NCI-H1436 treated with DMSO at 0.1 percent for 48 hours (cell line): ENCODE data around the gene THAP9.
"Not testable (repeated sequence)": the region's sequence is repeated elsewhere in the genome, so short reads cannot be mapped to it uniquely, and the experiment has no call there.

Source experiments
- DNase-seq: peaks from one replicate; lab custom pipeline; 2025; lab: John Stamatoyannopoulos, UW

Gene THAP9

DNA sequence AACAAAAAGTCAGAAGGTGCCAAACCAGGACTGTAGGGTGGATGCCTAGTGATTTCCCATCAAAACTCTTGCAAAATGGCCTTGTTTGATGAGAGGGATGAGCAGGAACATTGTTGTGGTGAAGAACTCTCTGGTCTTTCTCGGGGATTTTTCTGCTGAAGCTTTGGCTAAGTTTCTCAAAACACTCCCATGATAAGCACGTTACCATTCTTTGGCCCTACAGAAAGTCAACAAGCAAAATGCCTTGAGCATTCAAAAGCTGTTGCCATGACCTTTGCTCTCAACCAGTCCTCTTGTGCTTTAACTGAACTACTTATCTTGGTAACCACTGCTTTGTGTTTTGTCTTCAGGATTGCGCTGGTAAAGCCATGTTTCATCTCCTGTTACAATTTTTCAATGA is 6.6 kb upstream of the THAP9 start:
- no peak for DNase-seq

GRCh38 chr4:82896755-82897154 is 3.8 kb upstream of the THAP9 start:
- no peak for DNase-seq

- DNase-seq: no peak
These were observed 2.0 kb upstream of the THAP9 start for GRCh38 chr4:82898322-82899243.

- no peak for DNase-seq
These were observed 1.0 kb upstream of the THAP9 start for GRCh38 chr4:82899374-82900065.

DNA sequence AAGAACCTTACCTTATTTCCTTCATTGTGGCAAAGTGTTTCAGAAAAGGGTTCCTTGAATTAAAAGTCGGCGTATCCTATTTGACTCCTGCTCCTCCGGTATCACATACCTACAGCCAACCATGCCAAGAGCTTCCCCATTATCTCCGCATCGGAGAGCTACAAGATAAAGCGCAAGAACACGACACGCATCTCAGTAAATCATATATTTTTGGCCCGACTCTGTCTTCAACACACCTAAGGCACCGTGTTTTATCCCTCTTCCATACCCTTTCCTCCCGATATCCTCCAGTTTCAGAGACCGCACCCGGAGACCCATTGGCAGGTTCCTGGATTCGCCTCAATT is 497 bp upstream of the THAP9 start:
- no peak for DNase-seq

- DNase-seq: no peak
These were observed 716 bp downstream of the THAP9 start for GRCh38 chr4:82901183-82901718.

DNA sequence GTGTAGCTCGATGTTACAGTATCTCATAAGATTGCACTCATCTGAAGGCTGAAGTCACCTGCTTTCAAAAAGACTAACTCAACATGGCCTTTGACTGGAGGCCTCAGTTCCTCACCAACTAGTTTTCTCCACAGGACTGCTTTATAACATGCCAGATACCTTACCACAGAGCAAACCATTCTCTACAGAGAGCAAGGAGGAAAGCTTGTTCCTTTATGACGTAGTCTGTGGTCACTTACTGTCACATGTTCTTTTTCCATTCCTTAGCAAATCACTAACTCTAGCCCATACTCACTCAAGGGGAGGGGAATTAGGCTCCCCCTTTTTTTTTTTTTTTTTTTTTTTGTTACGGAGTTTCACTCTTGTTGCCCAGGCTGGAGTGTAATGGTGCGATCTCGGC is 3.2 kb downstream of the THAP9 start:
- no peak for DNase-seq

- DNase-seq: no peak
These were observed 4.7 kb downstream of the THAP9 start for GRCh38 chr4:82905205-82905604.

DNA sequence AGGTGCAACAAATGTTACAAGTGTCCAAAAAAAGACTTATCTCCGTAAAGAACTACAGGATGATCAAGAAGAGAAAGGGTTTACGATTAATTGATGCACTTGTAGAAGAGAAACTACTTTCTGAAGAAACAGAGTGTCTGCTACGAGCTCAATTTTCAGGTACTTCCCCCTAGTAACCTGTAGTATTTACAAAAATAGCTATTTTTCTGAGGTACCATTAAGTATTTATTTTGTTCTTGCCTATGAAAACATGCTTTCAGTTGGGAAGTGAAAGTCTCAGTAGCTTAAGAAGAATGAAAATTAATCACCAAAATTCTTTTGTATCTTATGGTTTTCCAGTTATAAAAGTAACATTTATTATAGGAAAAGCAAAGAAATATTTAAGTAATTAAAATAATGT is 5.9 kb downstream of the THAP9 start:
- DNase-seq: no peak

DNA sequence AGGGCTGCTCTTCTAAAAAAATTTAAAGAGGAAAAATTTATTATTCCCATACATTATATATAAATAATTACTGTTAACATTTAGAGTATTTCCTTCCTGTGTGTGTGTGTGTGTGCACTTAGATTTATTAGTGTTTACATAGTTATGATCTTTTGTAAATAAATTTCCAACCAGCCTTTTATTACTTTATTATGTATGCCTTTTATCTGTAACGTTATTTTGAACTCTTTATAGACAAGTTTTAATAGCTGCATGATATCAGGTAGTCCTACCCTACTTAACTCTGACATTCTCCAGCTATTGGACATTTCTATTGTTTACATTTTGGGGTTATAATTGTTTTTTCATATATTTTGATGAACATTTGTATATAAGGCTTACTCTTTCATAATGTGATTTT is 8.8 kb downstream of the THAP9 start:
- DNase-seq: no peak

GRCh38 chr4:82913305-82913704 is 12.8 kb downstream of the THAP9 start:
- no peak for DNase-seq

GRCh38 chr4:82913968-82914367 is 13.4 kb downstream of the THAP9 start:
- not testable (repeated sequence) for DNase-seq

GRCh38 chr4:82918091-82918490 is 17.6 kb downstream of the THAP9 start:
- no peak for DNase-seq

DNA sequence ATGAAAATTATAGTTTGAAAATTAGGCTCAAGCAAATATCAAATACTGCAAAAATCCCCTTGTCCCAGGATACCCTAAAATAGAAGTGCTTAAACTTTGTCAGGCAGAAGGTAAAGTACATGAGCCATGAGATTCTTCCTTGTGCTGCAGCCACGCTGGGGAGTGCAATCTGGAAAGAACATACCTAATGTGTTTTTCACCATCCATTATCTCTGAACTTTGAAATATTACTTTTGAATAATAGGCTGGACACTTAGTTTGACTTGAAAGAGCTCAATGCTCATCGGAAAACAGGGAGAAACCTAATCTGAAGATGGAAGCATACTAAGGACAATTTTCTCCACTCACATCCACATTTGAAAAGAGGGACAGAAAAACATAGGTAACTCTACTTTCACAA is 18.9 kb downstream of the THAP9 start:
- no peak for DNase-seq

GRCh38 chr4:82921795-82922194 is 21.3 kb downstream of the THAP9 start:
- no peak for DNase-seq

GRCh38 chr4:82930848-82931755 is 30.6 kb downstream of the THAP9 start:
- DNase-seq: no peak

DNA sequence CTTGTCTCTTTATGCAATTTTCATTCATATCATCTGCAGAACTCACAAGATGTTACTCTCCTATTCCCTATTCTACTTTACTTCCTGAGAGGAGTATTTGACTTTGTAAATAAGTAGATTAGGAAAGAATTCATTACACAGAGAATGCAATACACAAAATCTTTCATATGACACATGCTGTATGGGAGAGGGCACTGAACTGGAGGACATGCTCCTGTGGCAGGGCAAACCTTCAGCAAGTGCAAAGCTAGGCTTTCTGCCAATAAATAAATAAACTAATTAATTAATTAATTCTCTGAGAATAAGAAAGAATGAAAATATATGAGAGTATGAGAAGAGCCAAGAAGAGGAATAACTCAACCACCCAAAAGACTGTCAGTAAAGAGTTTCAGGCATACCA is 33.9 kb downstream of the THAP9 start:
- DNase-seq: no peak

DNA sequence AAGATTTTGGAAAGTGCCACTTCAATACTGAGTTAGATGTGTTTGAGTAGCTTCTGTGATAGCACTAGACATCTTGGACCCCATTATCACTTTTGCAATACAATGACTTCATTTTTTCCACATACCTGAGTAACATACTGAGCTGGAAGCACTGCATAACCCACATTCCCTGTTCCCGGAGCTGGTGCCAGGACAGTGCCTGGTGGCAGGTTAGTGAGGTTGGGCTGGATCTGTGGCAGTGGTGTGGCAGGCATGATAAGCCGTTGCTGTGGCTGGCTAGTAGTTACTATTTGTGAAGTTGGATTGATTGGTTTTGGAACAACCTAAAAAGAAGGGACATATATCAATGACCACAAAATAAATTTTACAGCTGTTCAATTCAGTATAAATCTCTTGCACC is 38.9 kb downstream of the THAP9 start:
- DNase-seq: no peak

GRCh38 chr4:82947498-82947897 is 47.0 kb downstream of the THAP9 start:
- no peak for DNase-seq

DNA sequence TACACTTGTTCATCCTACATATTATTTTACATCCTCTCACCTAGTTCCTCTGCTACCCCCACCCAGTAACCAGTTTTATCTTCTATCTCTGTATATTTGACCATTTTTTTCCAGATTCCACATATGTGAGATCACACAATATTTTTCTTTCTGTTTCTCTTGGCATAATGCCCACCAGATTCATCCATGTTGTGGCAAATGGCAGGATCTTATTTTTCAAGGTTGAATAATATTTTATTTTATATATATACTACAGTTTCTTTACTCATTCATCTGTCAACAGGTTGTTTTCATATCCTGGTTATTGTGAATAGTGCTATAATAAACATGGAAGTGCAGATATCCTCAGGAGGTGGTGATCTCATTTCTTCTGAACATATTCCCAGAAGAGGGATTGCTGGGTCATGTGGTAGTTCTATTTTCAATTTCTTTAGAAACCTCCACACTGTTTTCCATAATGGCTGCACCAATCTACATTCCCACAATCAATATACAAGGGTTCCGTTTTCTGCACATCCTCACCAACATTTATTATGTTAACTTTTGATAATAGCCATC is 48.2 kb downstream of the THAP9 start:
- no peak for DNase-seq

DNA sequence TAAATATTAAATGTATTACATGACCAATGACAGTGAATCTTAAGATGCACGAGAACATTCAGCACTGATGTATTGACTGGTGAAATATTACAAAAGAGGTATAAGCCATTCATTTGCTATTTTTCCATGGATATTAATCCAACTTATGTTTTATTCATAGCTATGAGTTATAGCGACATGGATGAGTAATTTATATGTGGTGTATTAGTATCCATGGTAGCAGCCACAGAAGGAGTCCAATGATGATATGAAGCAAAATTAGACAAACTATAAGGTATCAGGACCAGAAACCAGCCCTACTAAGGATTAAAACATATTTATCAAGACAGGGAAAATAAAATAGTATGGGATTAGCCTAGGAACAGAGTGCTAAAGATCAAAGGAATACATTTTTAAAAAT is 50.7 kb downstream of the THAP9 start:
- no peak for DNase-seq

- DNase-seq: no peak
These were observed 53.7 kb downstream of the THAP9 start for GRCh38 chr4:82954212-82954611.
